ENCODE results near the gene TBC1D21.

TBC1D21 gene

GRCh38 chr15:73873456-73873855, at the start of gene TBC1D21:
Gene TBC1D21 (plus strand): TSS chr15:73873564. CDS start chr15:73873710, 146 bp downstream.
- DNase-seq: no peak

- DNase-seq: no peak
Measured at GRCh38 chr15:73826711-73827251, 46.6 kb upstream of the TBC1D21 start.

DNA sequence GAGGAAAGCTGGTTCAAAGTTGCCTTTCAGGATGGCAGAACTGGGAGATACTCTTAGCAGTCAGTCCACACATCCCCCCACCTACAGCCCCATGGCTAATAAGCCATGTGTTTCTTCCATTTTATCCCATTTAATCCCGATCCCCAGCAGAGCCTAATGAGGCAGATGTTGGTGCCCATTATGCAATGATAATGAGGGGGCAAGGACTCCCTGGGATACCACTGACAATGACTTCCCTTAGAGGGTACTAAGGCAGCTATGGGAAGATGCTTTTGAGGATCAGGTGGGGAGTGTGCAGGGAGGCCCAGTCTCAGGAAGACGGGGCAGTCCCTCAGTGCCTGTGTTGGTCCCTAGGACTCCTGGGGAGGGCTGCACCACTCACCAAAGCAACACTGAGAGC, 43.8 kb upstream of the TBC1D21 start:
- no peak for DNase-seq

GRCh38 chr15:73832657-73833056, 40.7 kb upstream of the TBC1D21 start:
- DNase-seq: no peak

DNA sequence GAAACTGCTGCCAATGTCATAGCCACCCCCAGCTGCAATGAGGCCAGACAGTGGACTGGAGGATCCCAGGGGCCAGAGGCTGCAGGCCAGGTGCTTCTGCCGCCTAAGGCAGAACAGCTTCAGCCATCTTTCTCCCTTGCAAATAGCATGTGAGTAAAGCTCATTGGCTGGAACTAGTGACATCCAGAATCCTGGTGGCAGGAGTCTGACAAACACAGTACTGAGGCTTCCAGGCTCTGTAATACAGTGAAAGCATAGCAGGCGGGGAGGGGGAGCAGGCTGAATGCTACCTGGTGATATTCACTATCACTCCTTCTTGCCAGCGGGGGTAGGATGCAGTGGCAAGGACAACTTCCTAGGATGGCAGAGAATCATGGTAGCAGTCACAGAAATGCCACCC, 36.5 kb upstream of the TBC1D21 start:
- no peak for DNase-seq

DNA sequence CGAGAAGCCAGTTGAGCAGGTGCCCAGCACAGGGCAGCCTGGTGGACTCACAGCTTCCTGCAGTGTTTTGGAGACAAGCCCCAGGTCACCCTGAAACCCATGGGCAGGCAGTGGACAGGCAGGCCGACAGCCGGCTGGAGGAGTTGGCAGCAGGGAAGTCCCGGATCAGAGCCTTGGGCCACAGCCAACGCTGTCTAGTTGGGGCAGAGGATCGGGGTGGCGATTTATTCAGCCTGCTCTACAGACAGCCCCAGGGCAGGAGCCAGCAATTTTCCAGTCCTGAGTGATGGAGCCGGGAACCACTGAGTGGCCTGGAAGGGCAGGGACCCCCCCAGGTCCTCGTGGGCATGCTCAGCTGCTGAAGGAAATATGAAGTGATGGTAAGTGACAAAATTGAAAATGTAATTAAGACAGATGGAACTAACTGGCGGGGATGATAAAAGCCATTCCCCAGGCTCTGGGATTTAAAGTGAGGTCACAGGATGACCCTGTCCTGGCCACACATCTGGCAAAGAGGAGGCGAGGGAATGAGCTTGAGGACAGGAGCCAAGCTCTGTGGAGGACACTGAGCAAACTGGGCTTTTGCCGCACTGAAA, 34.4 kb upstream of the TBC1D21 start:
- DNase-seq: no peak

GRCh38 chr15:73839699-73840377, 33.5 kb upstream of the TBC1D21 start:
- DNase-seq: no peak

GRCh38 chr15:73840771-73841170, 32.6 kb upstream of the TBC1D21 start:
- DNase-seq: no peak

- no peak for DNase-seq
Measured at GRCh38 chr15:73841756-73842725, 31.3 kb upstream of the TBC1D21 start.

DNA sequence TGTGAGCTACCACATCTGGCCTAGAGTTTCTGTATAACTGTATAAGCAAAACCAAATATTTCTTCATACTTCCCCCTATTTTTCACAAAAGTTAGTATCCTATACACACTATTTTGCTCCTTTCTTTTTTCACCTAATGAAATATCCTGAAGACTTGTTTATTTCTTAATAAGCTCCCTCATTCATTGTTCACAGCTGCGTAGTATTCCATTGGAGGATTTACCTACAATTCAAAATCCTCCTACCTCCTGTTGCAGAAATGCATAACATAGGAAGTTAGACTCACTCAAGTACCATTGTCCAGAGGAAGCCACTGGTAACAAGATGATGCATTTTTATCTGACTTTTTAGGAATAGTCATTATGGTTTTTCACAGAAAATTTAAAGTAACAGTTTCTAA, 29.6 kb upstream of the TBC1D21 start:
- DNase-seq: no peak

- no peak for DNase-seq
Measured at GRCh38 chr15:73844356-73844755, 29.0 kb upstream of the TBC1D21 start.

DNA sequence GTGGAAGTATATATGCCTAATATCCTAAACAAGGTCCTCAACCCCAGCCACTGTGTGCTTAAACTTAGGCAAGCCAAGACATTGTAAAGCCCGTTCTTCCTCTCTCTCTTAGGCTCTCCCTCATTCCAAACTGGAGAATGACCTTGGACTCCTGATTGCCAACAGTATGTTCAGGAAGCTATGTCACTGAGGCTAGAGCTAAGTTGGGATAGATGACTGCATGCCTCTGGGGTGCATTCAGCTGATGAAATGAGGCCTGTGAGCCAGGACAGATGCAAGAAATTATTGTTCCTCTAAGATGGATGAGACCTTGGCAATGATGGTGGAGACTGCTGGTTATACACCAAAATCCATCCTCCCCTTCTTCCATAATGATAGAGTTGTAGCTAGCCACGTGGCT, 27.9 kb upstream of the TBC1D21 start:
- no peak for DNase-seq

- DNase-seq: no peak
Measured at GRCh38 chr15:73845907-73846306, 27.5 kb upstream of the TBC1D21 start.

DNA sequence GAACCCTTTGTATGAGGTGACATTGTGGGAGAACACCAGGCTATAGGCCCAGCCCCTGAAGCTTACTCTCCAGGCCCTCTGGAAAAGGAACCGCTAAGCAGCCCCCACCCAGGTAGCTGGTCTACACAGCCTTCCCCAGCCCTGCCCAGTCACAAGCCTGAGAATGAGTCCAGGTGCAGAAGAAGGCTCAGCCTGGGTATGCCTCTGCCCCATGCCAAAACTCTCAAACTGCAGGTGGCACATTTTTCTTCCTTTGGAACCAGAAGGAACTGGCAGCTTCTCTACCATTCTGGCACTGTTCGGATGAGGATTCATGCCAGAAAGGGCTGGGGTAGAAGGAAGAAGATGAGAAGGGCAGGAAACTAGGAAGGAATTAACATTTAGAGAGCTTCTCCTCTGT, 23.7 kb upstream of the TBC1D21 start:
- no peak for DNase-seq

GRCh38 chr15:73850228-73850627, 23.1 kb upstream of the TBC1D21 start:
- no peak for DNase-seq

DNA sequence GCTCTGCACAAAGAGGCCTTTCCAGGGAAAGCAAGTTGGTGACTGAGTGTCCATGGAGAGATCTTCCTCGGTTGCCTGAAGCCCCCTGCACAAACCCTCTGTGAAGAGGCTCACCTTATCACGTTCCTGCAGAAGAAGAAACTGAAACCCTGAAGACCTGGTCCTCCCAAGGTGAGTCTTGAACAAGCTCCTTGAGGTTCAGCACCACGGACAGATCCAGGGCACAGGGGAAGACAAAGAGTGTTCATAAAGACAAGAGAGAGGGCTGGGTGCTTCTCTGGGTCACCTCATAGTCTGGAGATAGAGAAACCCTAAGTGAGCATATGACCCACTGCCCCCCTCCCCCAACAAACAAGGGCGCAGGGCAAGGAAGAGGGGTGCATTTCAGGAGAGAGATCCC, 21.7 kb upstream of the TBC1D21 start:
- DNase-seq: peak; percentile 29

- DNase-seq: no peak
Measured at GRCh38 chr15:73852507-73852906, 20.9 kb upstream of the TBC1D21 start.

DNA sequence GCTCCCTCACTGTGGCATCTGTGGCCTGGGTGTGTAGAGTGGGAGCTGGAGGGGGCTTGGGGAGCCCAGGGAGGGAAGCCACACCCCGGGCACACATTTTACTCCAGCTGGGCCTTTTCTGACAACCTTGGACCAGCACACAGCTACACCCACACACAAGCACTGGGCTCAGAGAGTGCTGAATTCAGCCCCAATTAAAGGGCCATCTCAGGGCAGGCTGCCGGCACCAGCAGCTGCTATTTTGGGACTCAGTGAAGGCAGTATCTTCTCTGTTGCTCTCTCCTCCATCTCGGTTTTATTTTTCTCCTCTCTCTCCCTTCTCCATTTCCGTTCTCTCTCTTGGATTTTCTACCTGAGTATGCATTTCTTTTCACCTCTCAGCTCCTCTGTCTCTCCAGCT, 19.1 kb upstream of the TBC1D21 start:
- no peak for DNase-seq

GRCh38 chr15:73856458-73857192, 16.7 kb upstream of the TBC1D21 start:
- no peak for DNase-seq

DNA sequence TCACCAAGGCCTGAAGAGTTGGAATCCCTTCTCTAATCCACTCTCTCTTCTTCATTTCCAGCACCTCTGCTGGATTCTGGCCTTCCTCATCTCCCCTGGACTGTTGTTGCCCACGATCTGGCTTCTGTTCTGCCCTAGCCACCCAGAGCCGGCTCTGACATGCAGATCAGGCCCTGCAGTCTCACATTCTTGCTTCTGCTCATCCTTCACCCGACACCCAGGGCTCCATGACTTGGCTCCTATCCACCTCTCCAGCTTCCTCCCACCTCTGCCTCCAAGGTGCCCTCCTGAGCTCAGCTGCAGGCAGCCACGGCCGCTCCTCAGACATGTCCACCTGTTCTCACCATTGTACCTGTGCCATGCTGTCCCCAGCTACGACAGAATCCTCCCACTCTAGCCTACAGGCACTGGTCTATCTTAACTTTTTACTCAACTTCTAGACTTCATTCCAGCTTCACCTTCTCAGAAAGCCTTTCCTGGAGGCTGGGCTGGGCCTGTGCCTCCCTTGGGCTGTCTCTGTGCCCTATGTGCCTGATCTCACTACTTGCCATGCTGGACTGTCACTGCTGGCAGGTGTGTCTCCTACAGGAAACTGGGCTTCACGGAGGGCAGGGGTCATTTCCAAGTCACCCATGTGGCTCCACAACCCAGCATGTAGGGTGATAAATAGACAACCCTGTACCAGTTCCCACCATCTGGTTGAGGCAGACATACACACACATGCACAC, 16.0 kb upstream of the TBC1D21 start:
- DNase-seq: no peak

- no peak for DNase-seq
Measured at GRCh38 chr15:73858062-73858461, 15.3 kb upstream of the TBC1D21 start.

DNA sequence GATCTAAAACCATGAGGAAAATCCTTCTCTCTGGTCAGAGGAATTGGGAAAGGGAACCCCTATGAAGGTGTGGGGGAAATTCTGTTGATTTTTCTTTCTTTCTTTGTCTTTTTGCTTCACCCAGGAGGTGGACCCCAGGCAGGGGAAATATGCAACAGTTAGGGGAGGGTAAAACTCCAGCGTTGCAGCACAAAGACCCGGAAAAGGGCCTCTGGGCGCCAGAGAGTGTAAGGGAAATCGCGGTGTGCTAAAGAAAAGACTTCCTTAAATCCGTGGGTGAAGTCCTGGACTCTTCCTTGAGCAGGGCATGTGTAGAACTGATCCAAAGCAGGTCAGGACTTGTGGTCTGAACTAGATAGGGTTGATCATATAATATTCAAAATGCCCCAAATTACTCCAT, 11.1 kb upstream of the TBC1D21 start:
- no peak for DNase-seq
